ENCODE results near the gene ZNF354C. TPM values are rescaled to one million over a fixed set of nuclear protein-coding genes. Genes with fewer than 3 reads are reported as not detected.

Gene ZNF354C
- total and polyA plus RNA-seq, 2 of the 8 experiments (the other 6 are each of a cell fraction or from before 2014, with no cell fraction given) = 0.85 to 2.3 TPM

DNA sequence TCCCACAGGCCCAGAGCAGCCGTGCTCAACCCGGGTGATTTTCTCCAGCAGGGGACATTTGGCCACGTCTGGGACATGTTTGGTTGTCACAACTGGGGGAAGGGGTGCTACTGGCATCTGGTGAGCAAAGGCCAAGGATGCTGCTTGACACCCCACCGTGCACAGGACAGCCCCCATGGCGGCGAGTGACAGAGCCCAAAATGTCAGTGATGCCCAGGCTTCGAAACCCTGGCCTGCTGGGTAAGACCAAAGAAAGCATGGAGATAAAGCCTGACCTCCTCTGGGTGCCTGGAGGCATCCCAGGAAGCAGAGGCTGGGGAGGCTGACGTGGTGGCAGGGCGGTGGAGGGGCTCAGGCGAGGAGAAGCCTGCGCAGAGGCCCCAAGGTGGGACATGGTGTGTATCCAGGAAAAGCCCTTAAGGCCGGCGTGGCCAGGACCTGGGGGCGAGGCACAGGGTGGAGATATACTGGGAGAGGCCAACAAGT lies 66.4 kb downstream of the ZNF354C start (continued):
- no peak for TF ChIP-seq POLR2A (IDR thresholded peaks at IDR 0.05; ENCODE audit: control extremely low read depth in 1 of 2, low read depth in 2 of 2, low read length in 2 of 2)
- no peak for TF ChIP-seq SP1 (IDR thresholded peaks at IDR 0.05; ENCODE audit: low read depth, low read length)
